Mesenchymal stem cell (in vitro differentiated cells and primary cell): ENCODE measurements around the gene OR10G8.

Experiments used
- DNase-seq: peaks from one replicate; pipeline ENCODE4 v3.0.0-alpha.2; 2013
- H2AFZ ChIP-seq: one replicate; pipeline ENCODE4 v1.6.1; 2013; ENCODE audit warnings: low read depth, mild to moderate bottlenecking, control low read depth, inconsistent platforms, low read length, moderate library complexity
- H2AK5ac ChIP-seq: 2 replicates; pipeline ENCODE4 v1.6.1; 2013; ENCODE audit warnings: low read length, moderate library complexity, mild to moderate bottlenecking, inconsistent platforms; ENCODE audit not compliant: severe bottlenecking
- H2BK120ac ChIP-seq: one replicate; pipeline ENCODE4 v1.6.1; 2013; ENCODE audit warnings: low read depth, mild to moderate bottlenecking, inconsistent platforms, low read length, moderate library complexity
- H2BK12ac ChIP-seq, 2 experiments: one replicate each; pipeline ENCODE4 v1.6.1; 2013; ENCODE audit warnings: inconsistent platforms in 2 of 2, low read length in 2 of 2, mild to moderate bottlenecking in 2 of 2, moderate library complexity in 2 of 2, control low read depth in 1 of 2
- H2BK15ac ChIP-seq: one replicate; pipeline ENCODE4 v1.6.1; 2013; ENCODE audit warnings: mild to moderate bottlenecking, low read depth, inconsistent platforms; ENCODE audit not compliant: poor library complexity, severe bottlenecking
- H2BK5ac ChIP-seq: 2 replicates; pipeline ENCODE4 v1.6.1; 2013; ENCODE audit warnings: low read depth, mild to moderate bottlenecking, low read length, control low read depth, inconsistent platforms; ENCODE audit not compliant: poor library complexity, severe bottlenecking
- H3K14ac ChIP-seq, 2 experiments: one replicate each; pipeline ENCODE4 v1.6.1; 2013; ENCODE audit warnings: inconsistent platforms in 2 of 2, low read length in 2 of 2, control low read depth in 1 of 2, mild to moderate bottlenecking in 1 of 2, moderate library complexity in 1 of 2
- H3K18ac ChIP-seq, 2 experiments: one replicate each; pipeline ENCODE4 v1.6.1; 2013; ENCODE audit warnings: inconsistent platforms in 2 of 2, low read length in 2 of 2, control low read depth in 1 of 2, low read depth in 1 of 2, mild to moderate bottlenecking in 1 of 2
- H3K23ac ChIP-seq, 2 experiments: one replicate each; pipeline ENCODE4 v1.6.1; 2013; ENCODE audit warnings: inconsistent platforms in 2 of 2, low read length in 2 of 2, mild to moderate bottlenecking in 2 of 2, moderate library complexity in 2 of 2, control low read depth in 1 of 2
- H3K27ac ChIP-seq: 2 replicates; pipeline ENCODE4 v1.5.1; 2013; ENCODE audit warnings: mild to moderate bottlenecking, moderate library complexity, low read length, control low read depth, inconsistent platforms; ENCODE audit not compliant: poor library complexity, severe bottlenecking
- H3K27me3 ChIP-seq, 2 experiments: 2 replicates each; pipeline versions ENCODE4 v1.6.1 to v1.7.0; 2013; ENCODE audit warnings: low read length in 2 of 2, mild to moderate bottlenecking in 2 of 2, moderate library complexity in 2 of 2, control low read depth in 1 of 2, inconsistent platforms in 1 of 2; ENCODE audit not compliant: control insufficient read depth in 1 of 2, insufficient read depth in 1 of 2
- H3K36me3 ChIP-seq, 2 experiments: 2 replicates each; pipeline versions ENCODE4 v1.6.1 to v1.7.0; 2013; ENCODE audit warnings: low read length in 2 of 2, control low read depth in 1 of 2, inconsistent platforms in 1 of 2, low read depth in 1 of 2, mild to moderate bottlenecking in 1 of 2; ENCODE audit not compliant: insufficient read depth in 2 of 2, control insufficient read depth in 1 of 2
- H3K4ac ChIP-seq, 2 experiments: one replicate each; pipeline ENCODE4 v1.6.1; 2013; ENCODE audit warnings: inconsistent platforms in 2 of 2, low read length in 2 of 2, mild to moderate bottlenecking in 2 of 2, moderate library complexity in 2 of 2, control low read depth in 1 of 2, low read depth in 1 of 2
- H3K4me1 ChIP-seq: 2 replicates; pipeline ENCODE4 v1.6.1; 2013; ENCODE audit warnings: low read depth, low read length, control low read depth; ENCODE audit not compliant: control insufficient read depth, insufficient read depth
- H3K4me2 ChIP-seq: 2 replicates; pipeline ENCODE4 v1.6.1; 2013; ENCODE audit warnings: low read length, mild to moderate bottlenecking, inconsistent platforms; ENCODE audit not compliant: poor library complexity, severe bottlenecking
- H3K4me3 ChIP-seq, 2 experiments: 2 replicates each; pipeline versions ENCODE4 v1.5.1 to v1.7.0; 2013; ENCODE audit warnings: low read length in 2 of 2, mild to moderate bottlenecking in 2 of 2, control low read depth in 1 of 2, low read depth in 1 of 2; ENCODE audit not compliant: insufficient read depth in 1 of 2
- H3K79me1 ChIP-seq: replicated peaks from 2 replicates; pipeline ENCODE4 v1.6.1; 2013; ENCODE audit warnings: mild to moderate bottlenecking, control low read depth, low read length, inconsistent platforms; ENCODE audit not compliant: poor library complexity, severe bottlenecking
- H3K9ac ChIP-seq: 2 replicates; pipeline ENCODE4 v1.7.0; 2013; ENCODE audit warnings: mild to moderate bottlenecking, low read length, moderate library complexity
- H3K9me3 ChIP-seq: 2 replicates; pipeline ENCODE4 v1.7.0; 2013; ENCODE audit warnings: mild to moderate bottlenecking, low read length; ENCODE audit not compliant: control insufficient read depth
- H4K8ac ChIP-seq: one replicate; pipeline ENCODE4 v1.6.1; 2013; ENCODE audit warnings: inconsistent platforms, mild to moderate bottlenecking, low read length, moderate library complexity
- H4K91ac ChIP-seq: one replicate; pipeline ENCODE4 v1.6.1; 2013; ENCODE audit warnings: mild to moderate bottlenecking, low read length, inconsistent platforms
- WGBS: methylation state at CpG from one replicate; pipeline ENCODE4 v1.1.7; 2013; ENCODE audit warnings: mixed read lengths; 5-methylcytosine and 5-hydroxymethylcytosine counted together

Gene OR10G8

GRCh38 chr11:124077266-124077665, 50.7 kb downstream of the OR10G8 start:
- Histone ChIP-seq H2BK5ac (no peak overlapping the region), H3K9me3 (no peaks in the 10 kb centered on the region), H3K27me3 (peaks cover 0 to 27% of the 10 kb centered on the region in 2 experiments), H4K8ac (no peak overlapping the region), H3K4ac (no peak overlapping the region), H3K27ac (no peak overlapping the region), H3K14ac (no peak overlapping the region), H3K4me2 (no peak overlapping the region), H3K9ac (no peak overlapping the region), H3K18ac (no peak overlapping the region), H2BK15ac (no peak overlapping the region), H2BK12ac (no peak overlapping the region), H3K4me3 (no peak overlapping the region), H4K91ac (no peak overlapping the region), H2BK120ac (no peak overlapping the region), H3K36me3 (no peaks in the 10 kb centered on the region), H3K4me1 (peaks cover 3% of the 10 kb centered on the region), H2AK5ac (no peak overlapping the region), H2AFZ (no peak overlapping the region), H3K23ac (no peak overlapping the region), H3K79me1 (no peaks in the 10 kb centered on the region)
- no peak for DNase-seq
- WGBS = no CpG with 5 or more reads among the region's 1 CpG

- 18% methylated on average over 1 of the region's 2 CpGs for WGBS
- no peak overlapping the region for H3K18ac ChIP-seq
- H3K4ac ChIP-seq = no peak overlapping the region
- no peak overlapping the region for H3K9ac ChIP-seq
- H3K4me1 ChIP-seq = peaks cover 3% of the 10 kb centered on the region
- no peak overlapping the region for H2AK5ac ChIP-seq
- H4K91ac ChIP-seq = peak overlapping the region; percentile 6
- no peak overlapping the region for H2BK15ac ChIP-seq
- H2BK5ac ChIP-seq = no peak overlapping the region
- no peaks in the 10 kb centered on the region for H3K9me3 ChIP-seq
- H2BK120ac ChIP-seq = no peak overlapping the region
- no peak overlapping the region for H4K8ac ChIP-seq
- H2AFZ ChIP-seq = no peak overlapping the region
- no peak for DNase-seq
- H3K23ac ChIP-seq = no peak overlapping the region
- H3K79me1 ChIP-seq = no peaks in the 10 kb centered on the region
- H2BK12ac ChIP-seq = peak overlapping the region in 1 of 2 experiments; percentile 68
- H3K14ac ChIP-seq = no peak overlapping the region
- H3K4me3 ChIP-seq = no peak overlapping the region
- H3K36me3 ChIP-seq = no peaks in the 10 kb centered on the region
- no peak overlapping the region for H3K4me2 ChIP-seq
- H3K27me3 ChIP-seq = peaks cover 0 to 29% of the 10 kb centered on the region in 2 experiments
- no peak overlapping the region for H3K27ac ChIP-seq
Measured at GRCh38 chr11:124078591-124078990, 52.0 kb downstream of the OR10G8 start.

DNA sequence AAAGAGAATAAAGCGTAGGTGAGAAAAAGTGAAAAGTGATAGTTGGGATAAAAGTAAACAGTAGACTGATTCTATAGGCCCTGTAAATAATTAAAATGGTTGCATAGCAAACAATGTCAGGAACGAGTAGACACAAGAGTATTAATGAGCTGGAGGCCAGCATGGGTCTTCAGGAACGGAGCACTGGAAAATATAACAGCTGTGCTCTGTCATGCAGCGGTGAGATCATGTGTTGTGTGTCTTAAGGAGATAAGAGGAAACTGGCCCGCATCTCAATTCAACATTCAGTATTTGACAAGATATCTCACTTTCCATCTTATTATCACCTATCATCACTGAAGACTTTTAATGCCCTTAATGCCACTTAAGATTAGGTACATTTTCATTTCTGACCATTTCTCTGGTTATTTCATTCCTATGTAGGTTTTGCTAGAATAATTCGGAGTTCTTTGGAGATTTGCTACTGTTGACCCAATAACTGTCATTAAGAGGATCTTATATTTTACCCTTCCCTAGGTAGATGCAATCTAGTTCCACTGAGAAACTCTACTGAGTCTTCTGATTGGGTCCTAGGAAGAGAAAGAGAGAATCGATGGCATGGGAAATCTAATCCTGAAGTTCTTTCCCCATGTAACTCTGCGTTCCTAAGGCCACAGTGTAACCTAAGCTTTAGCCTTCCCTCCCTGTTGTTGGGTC, 53.2 kb downstream of the OR10G8 start:
- H2BK120ac ChIP-seq = no peak overlapping the region
- no peak overlapping the region for H3K4me3 ChIP-seq
- 59% methylated on average over 4 of the region's 8 CpGs for WGBS
- no peaks in the 10 kb centered on the region for H3K36me3 ChIP-seq
- H3K4me2 ChIP-seq = no peak overlapping the region
- no peak overlapping the region for H2AFZ ChIP-seq
- H3K14ac ChIP-seq = no peak overlapping the region
- H4K91ac ChIP-seq = no peak overlapping the region
- H2AK5ac ChIP-seq = no peak overlapping the region
- no peak overlapping the region for H3K9ac ChIP-seq
- H3K9me3 ChIP-seq = no peaks in the 10 kb centered on the region
- no peak overlapping the region for H2BK12ac ChIP-seq
- H2BK5ac ChIP-seq = no peak overlapping the region
- no peak overlapping the region for H3K18ac ChIP-seq
- DNase-seq = peak; percentile 50
- no peak overlapping the region for H3K27ac ChIP-seq
- no peak overlapping the region for H4K8ac ChIP-seq
- no peak overlapping the region for H3K23ac ChIP-seq
- H3K79me1 ChIP-seq = no peaks in the 10 kb centered on the region
- H3K27me3 ChIP-seq = peaks cover 0 to 35% of the 10 kb centered on the region in 2 experiments
- H3K4ac ChIP-seq = no peak overlapping the region
- no peak overlapping the region for H2BK15ac ChIP-seq
- H3K4me1 ChIP-seq = peaks cover 3% of the 10 kb centered on the region
